Fibroblast of skin of right biceps (primary cell): ENCODE data around the gene KIF4A.
"Not testable (repeated sequence)": the region's sequence is repeated elsewhere in the genome, so short reads cannot be mapped to it uniquely, and the experiment has no call there.

Source experiments
- DNase-seq: peaks from one replicate; pipeline ENCODE4 v3.0.0-alpha.2; 2013

Gene KIF4A

GRCh38 chrX:70289168-70289792 is 624 bp upstream of the KIF4A start:
- DNase-seq = no peak

- no peak for DNase-seq
Observed at GRCh38 chrX:70292788-70293187, 2.9 kb downstream of the KIF4A start.

DNA sequence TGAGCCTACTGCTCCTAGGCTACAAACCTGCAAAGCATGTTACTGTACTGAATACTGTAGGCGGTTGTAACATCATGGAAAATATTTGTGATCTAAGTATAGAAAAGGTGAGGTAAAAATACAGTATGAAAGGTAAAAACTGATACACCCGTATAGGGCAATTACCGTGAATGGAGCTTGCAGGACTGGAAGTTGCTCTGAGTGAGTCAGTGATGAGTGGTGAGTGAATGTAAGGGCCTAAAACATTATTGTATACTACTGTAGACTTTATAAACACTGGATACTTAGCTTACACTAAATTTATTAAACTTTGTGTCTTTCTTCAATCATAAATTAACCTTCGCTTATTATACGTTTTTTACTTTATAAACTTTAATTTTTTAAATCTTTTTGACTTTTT is 3.7 kb downstream of the KIF4A start:
- DNase-seq = no peak

DNA sequence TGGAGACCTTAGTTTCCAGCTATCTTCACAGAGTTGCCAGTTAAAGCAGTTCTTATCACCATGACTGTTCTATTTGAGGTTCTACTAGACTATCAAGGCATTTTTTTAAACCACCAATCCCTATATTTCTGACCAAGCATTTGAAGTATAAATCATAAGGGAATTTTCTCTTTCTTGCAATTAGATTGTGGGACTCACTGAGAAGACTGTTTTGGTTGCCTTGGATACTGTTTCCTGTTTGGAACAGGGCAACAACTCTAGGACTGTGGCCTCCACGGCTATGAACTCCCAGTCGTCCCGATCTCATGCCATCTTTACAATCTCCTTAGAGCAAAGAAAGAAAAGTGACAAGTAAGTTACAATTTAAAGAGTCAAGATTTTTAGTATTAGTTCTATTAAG is 11.8 kb downstream of the KIF4A start:
- DNase-seq = no peak

DNA sequence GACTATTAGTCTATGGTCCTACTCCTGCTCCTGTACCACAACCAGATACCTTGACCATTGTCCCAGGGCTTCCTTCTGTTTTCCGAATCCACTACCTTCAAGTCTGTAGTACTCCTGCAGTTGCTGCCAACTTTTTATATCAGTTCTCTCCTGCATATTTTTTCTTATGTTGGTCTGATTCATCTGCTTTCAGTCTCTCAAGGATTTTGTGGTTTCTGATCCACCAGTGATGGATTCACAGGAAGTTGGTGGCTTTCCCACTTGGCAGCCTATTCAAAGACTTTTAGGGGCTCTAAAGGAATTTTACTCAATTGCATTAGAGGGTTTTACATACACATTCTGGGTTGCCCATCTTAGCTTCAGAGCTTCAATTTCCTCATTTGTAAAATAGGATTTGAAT is 23.6 kb downstream of the KIF4A start:
- DNase-seq = peak; percentile 73

DNA sequence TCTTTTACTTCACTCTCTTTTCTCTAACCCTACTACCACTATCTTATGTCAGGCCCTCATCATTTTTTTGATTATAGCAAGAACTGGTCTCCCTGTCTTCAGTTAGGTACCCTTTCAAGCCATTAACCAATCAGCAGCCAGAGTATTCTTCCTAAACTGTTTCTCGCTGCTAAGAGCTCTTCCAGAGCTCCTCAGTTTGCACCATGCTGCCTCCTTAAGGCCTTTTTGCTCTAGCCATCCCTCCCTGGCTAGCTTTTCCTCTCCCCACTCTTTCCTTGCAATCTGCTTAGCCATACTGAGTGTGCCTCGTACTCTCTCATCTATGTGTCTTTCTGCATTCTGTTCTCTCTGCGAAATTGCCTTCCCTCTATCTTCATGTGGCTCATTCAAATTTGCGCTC is 32.9 kb downstream of the KIF4A start:
- DNase-seq = no peak

DNA sequence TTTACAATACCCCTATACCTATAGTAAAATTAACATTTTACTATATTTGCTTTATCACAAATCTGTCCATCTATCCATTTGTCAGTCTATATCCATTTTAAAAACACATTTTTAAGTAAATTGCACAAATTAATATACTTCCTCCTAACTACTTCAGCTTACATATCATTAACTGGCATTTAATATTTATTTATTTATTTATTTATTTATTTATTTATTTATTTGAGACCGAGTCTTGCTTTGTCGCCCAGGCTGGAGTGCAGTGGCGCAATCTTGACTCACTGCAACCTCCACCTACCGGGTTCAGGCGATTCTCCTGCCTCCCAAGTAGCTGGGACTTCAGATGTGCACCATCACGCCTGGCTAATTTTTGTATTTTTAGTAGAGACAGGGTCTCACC is 33.7 kb downstream of the KIF4A start:
- not testable (repeated sequence) for DNase-seq

- peak; percentile 1 for DNase-seq
Observed at GRCh38 chrX:70324326-70324725, 34.4 kb downstream of the KIF4A start.

GRCh38 chrX:70331161-70331560 is 41.3 kb downstream of the KIF4A start:
- DNase-seq = peak; percentile 34

DNA sequence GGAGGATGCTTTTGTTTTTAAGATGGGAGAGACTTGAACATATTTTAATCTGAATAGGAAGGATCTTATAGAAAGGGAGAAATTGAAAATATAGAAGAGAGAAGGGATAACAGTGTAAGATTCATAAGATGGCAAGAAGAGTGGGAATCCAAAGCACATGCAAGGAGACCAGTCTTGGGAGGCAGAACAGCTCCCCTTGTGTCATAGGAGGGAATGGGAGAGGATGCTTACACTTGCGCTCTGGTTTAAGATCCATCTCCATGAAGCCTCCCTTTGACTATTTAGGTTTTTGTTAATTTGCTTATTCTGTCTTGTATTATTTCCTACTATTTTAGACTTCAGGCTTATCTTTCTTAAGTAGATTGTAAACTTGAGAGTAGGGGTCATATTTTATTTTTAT is 42.7 kb downstream of the KIF4A start:
- DNase-seq = no peak

DNA sequence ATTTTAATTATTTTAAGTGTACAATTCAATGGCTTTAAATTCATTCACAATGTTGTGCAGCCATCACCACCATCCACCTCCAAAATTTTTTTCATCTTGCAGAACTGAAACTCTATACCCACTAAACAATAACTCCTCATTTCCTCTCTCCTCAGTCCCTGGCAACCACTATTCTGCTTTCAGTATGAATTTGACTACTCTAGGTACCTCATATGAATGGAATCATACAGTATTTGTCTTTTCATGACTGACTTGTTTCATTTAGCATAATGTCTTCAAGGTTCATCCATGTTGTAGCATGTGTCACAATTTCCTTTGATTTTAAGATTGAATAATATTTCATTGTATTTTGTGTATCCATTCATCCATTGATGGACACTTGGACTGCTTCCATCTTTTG is 46.9 kb downstream of the KIF4A start:
- DNase-seq = no peak

- no peak for DNase-seq
Observed at GRCh38 chrX:70338290-70338689, 48.4 kb downstream of the KIF4A start.

DNA sequence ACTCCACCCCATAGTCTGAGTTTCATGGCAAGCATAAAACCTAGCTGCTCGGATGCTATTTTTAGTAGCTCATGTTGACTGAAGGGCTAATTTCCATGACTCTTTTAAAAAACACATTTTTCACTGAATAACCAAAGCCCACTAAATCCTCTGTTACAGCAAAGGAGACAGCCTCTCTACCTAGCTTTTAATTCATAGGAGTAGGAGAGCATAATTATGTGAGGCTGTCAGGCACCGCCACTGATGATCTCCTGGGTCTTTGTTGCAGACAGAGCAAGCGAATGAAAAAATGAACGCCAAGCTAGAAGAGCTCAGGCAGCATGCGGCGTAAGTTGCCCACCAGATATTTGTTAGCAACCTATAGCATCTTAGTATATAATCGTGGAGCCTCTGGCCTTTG is 53.5 kb downstream of the KIF4A start:
- no peak for DNase-seq

GRCh38 chrX:70346418-70347070 is 56.6 kb downstream of the KIF4A start:
- DNase-seq = no peak

DNA sequence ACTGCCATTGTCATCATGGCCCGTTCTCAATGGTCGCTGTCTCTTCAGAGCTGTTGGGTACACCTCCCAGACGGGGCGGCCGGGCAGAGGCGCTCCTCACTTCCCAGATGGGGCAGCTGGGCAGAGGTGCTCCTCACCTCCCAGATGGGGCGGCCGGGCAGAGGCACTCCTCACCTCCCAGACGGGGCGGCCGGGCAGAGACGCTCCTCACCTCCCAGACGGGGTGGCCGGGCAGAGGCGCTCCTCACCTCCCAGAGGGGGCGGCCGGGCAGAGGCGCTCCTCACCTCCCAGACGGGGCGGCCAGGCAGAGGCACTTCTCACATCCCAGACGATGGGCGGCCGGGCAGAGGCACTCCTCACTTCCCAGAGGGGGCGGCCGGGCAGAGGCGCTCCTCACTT is 58.9 kb downstream of the KIF4A start:
- not testable (repeated sequence) for DNase-seq

DNA sequence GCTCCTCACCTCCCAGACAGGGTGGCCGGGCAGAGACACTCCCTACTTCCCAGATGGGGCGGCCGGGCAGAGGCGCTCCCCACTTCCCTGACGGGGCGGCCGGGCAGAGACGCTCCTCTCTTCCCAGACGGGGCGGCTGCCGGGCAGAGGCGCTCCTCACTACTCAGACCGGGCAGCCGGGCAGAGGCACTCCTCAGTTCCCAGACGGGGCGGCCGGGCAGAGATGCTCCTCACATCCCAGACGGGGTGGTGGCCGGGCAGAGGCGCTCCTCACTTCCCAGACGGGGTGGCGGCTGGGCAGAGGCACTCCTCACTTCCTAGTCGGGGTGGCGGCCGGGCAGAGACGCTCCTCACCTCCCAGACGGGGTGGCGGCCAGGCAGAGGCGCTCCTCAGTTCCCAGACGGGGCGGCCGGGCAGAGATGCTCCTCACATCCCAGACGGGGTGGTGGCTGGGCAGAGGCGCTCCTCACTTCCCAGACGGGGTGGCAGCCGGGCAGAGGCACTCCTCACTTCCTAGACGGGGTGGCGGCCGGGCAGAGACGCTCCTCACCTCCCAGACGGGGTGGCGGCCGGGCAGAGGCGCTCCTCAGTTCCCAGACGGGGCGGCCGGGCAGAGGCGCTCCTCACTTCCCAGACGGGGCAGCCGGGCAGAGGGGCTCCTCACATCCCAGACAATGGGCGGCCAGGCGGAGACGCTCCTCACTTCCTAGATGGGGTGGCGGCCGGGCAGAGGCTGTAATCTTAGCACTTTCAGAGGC is 59.6 kb downstream of the KIF4A start:
- DNase-seq = not testable (repeated sequence)

DNA sequence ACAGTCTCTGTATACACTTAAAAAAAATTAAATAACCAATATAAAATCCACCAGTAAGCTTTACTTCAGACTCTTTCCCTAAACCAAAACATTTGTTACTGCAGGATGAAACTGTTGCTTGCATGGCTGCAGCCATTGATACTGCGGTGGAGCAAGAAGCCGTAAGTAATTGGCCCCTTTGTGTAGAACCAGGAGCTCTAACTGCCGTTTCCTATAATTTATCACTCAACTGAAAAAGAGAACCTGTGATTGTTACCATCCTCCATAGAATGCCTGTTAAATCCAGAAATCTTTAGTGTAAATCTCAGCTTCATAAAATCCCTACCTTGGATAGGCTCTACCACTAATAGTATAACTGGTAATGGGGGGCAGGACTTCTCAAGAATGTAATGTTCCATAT is 62.6 kb downstream of the KIF4A start:
- no peak for DNase-seq

GRCh38 chrX:70353514-70353913 is 63.6 kb downstream of the KIF4A start:
- no peak for DNase-seq

DNA sequence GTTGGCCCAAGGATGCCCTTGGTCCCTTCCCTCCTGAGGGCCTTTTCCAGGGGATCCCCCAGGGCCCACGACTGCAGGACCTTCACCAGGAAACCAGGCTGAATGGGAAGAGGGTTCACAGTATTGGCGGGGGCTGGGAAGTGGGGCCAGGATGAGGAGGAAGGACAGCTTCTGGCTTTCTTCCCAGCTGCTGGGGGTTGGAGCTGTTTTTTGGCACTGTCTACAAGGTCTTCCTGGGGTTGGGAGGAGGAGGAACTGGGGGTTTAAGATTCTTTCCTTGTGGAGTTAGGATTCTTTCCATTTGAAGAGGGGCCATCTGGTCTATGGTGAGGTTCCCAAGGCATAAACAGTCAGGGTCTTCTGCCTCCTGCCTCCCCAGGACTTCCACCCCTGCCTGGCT is 64.8 kb downstream of the KIF4A start:
- DNase-seq = peak; percentile 51

GRCh38 chrX:70359458-70359857 is 69.6 kb downstream of the KIF4A start:
- DNase-seq = no peak

DNA sequence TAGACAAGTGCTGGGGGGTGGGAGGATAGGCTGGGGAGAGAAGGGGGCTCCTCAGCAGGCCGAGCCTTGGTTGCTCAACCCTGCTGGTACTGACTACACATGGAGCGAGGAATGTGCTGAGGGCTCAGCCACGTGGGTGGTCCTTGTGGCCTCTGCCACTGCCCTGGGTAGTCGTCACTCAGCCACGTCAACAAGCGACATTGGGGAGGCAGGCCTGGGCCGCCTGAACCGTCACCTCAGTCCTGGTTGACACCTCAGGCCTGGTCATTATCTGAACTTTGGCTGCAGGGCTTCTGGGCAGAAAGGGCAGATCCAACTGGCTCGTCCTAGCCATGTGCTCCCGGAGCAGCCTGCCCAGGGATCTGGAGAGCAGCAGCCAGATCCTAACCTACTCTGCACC is 70.5 kb downstream of the KIF4A start:
- no peak for DNase-seq

DNA sequence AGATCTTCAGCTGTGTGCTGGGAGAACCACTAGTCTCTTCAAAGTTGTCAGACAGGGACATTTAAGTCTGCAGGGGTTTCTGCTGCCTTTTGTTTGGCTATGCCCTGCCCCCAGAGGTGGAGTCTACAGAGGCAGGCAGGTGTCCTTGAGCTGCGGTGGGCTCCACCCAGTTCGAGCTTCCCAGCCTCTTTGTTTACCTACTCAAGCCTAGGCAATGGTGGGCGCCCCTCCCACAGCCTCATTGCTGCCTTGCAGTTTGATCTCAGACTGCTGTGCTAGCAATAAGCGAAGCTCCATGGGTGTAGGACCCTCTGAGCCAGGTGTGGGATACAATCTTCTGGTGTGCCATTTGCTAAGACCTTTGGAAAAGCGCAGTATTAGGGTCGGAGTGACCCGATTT is 78.8 kb downstream of the KIF4A start:
- not testable (repeated sequence) for DNase-seq

GRCh38 chrX:70386235-70386634 is 96.3 kb downstream of the KIF4A start:
- DNase-seq = peak; percentile 0

DNA sequence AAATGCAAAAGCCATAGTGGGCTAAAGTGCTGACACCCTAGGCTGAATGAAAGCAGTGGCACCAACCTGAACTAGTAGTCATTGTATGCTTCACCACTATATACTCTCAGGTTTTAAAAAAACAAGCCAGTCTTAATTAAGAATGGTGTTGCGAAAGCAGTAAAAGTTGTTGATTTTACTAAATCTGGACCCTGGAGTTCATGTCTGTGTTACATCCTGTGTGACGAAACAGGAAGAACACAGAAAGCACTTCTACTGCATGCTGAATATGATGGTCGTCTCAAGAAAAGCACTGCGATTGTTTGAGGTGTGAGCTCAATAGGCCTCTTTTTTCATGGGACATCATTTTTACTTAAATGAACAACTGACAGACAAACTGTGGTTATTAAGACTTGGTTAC is 109.0 kb downstream of the KIF4A start:
- peak; percentile 25 for DNase-seq
